H9 (cell line): ENCODE data around the gene ITPR2. TPM values are rescaled to one million over a fixed set of nuclear protein-coding genes. Genes with fewer than 3 reads are reported as not detected.

Experiments
- DNase-seq: peaks from one replicate; pipeline ENCODE4 v3.0.0-alpha.2; 2017
- H2AFZ ChIP-seq: one replicate; pipeline ENCODE4 v1.6.1; 2013; ENCODE audit warnings: mild to moderate bottlenecking, low read length, control low read depth, moderate library complexity
- H2AK5ac ChIP-seq: 2 replicates; pipeline ENCODE4 v1.6.1; 2013; ENCODE audit warnings: low read length, control low read depth, mixed read lengths; ENCODE audit not compliant: insufficient read length
- H2BK120ac ChIP-seq: one replicate; pipeline ENCODE4 v1.6.1; 2013; ENCODE audit warnings: low read depth, mild to moderate bottlenecking, low read length, control low read depth, inconsistent platforms; ENCODE audit not compliant: poor library complexity, severe bottlenecking
- H2BK12ac ChIP-seq: 2 replicates; pipeline ENCODE4 v1.6.1; 2013; ENCODE audit warnings: low read length, control low read depth, mixed read lengths, low read depth; ENCODE audit not compliant: insufficient read length
- H2BK15ac ChIP-seq: 2 replicates; pipeline ENCODE4 v1.6.1; 2013; ENCODE audit warnings: low read depth, low read length, control low read depth
- H2BK20ac ChIP-seq: one replicate; pipeline ENCODE4 v1.6.1; 2013; ENCODE audit warnings: low read depth, mild to moderate bottlenecking, low read length, control low read depth, inconsistent platforms; ENCODE audit not compliant: poor library complexity, severe bottlenecking
- H2BK5ac ChIP-seq: 2 replicates; pipeline ENCODE4 v1.6.1; 2013; ENCODE audit warnings: low read length, control low read depth, mixed read lengths; ENCODE audit not compliant: insufficient read length
- H3K14ac ChIP-seq: 2 replicates; pipeline ENCODE4 v1.6.1; 2013; ENCODE audit warnings: low read length, control low read depth; ENCODE audit not compliant: insufficient read depth
- H3K18ac ChIP-seq: 2 replicates; pipeline ENCODE4 v1.6.1; 2013; ENCODE audit warnings: low read depth, mild to moderate bottlenecking, mixed read lengths, low read length, control low read depth; ENCODE audit not compliant: insufficient read length
- H3K23ac ChIP-seq: 2 replicates; pipeline ENCODE4 v1.6.1; 2013; ENCODE audit warnings: low read length, control low read depth, mixed read lengths, low read depth; ENCODE audit not compliant: insufficient read length
- H3K23me2 ChIP-seq: 2 replicates; pipeline ENCODE4 v1.6.1; 2013; ENCODE audit warnings: low read depth, mild to moderate bottlenecking, mixed read lengths, low read length, control low read depth; ENCODE audit not compliant: insufficient read length, poor library complexity, severe bottlenecking
- H3K27ac ChIP-seq: 2 replicates; pipeline ENCODE4 v1.5.1; 2013; ENCODE audit warnings: low read length, control low read depth, mixed read lengths, low read depth; ENCODE audit not compliant: insufficient read length
- H3K27me3 ChIP-seq: 2 replicates; pipeline ENCODE4 v1.6.1; 2013; ENCODE audit warnings: low read length, control low read depth, inconsistent platforms; ENCODE audit not compliant: insufficient read depth
- H3K4ac ChIP-seq: 2 replicates; pipeline ENCODE4 v1.6.1; 2013; ENCODE audit warnings: low read depth, mild to moderate bottlenecking, control low read depth, inconsistent platforms, low read length, moderate library complexity
- H3K4me1 ChIP-seq: 2 replicates; pipeline ENCODE4 v1.6.1; 2013; ENCODE audit warnings: low read length, control low read depth, inconsistent platforms; ENCODE audit not compliant: insufficient read depth
- H3K4me2 ChIP-seq: 2 replicates; pipeline ENCODE4 v1.6.1; 2013; ENCODE audit warnings: low read length, control low read depth, mixed read lengths; ENCODE audit not compliant: insufficient read length, insufficient read depth
- H3K56ac ChIP-seq: 2 replicates; pipeline ENCODE4 v1.6.1; 2013; ENCODE audit warnings: low read depth, mild to moderate bottlenecking, mixed read lengths, low read length, control low read depth; ENCODE audit not compliant: insufficient read length
- H3K79me1 ChIP-seq: 2 replicates; pipeline ENCODE4 v1.6.1; 2013; ENCODE audit warnings: low read depth, mild to moderate bottlenecking, moderate library complexity, low read length, control low read depth, inconsistent platforms; ENCODE audit not compliant: insufficient read depth, poor library complexity, severe bottlenecking
- H3K79me2 ChIP-seq: 2 replicates; pipeline ENCODE4 v1.6.1; 2013; ENCODE audit warnings: low read length, control low read depth, inconsistent platforms; ENCODE audit not compliant: insufficient read depth
- H3K9ac ChIP-seq: 2 replicates; pipeline ENCODE4 v1.6.1; 2013; ENCODE audit warnings: low read length, control low read depth, mixed read lengths; ENCODE audit not compliant: insufficient read length; ENCODE audit errors: extremely low read depth
- H3K9me3 ChIP-seq: one replicate; pipeline ENCODE4 v1.6.1; 2013; ENCODE audit warnings: low read depth, low read length, inconsistent platforms; ENCODE audit not compliant: control insufficient read depth
- H3T11ph ChIP-seq: one replicate; pipeline ENCODE4 v1.6.1; 2013; ENCODE audit warnings: mild to moderate bottlenecking, low read length, control low read depth, inconsistent platforms
- H4K20me1 ChIP-seq: one replicate; pipeline ENCODE4 v1.6.1; 2013; ENCODE audit not compliant: control insufficient read depth, insufficient read length, insufficient read depth
- H4K5ac ChIP-seq: 2 replicates; pipeline ENCODE4 v1.6.1; 2013; ENCODE audit warnings: low read depth, mild to moderate bottlenecking, mixed read lengths, low read length, control low read depth; ENCODE audit not compliant: insufficient read length
- H4K8ac ChIP-seq: replicated peaks from 2 replicates; pipeline ENCODE4 v1.6.1; 2013; ENCODE audit warnings: low read length, control low read depth, mixed read lengths, low read depth; ENCODE audit not compliant: insufficient read length
- H4K91ac ChIP-seq: 2 replicates; pipeline ENCODE4 v1.6.1; 2013; ENCODE audit warnings: low read depth, mild to moderate bottlenecking, moderate library complexity, mixed read lengths, low read length, control low read depth; ENCODE audit not compliant: insufficient read length
- H3K27ac Mint-ChIP-seq, 3 experiments: 2 replicates in 2 of 3; 3 replicates in 1 of 3; pipeline ENCODE4 v1.8.0; 2020 to 2021; ENCODE audit warnings: mixed read lengths in 3 of 3, mild to moderate bottlenecking in 1 of 3, moderate library complexity in 1 of 3
- H3K27me3 Mint-ChIP-seq: 2 replicates; pipeline ENCODE4 v1.8.0; 2021; ENCODE audit warnings: low read depth, mild to moderate bottlenecking, moderate library complexity, mixed read lengths
- H3K36me3 Mint-ChIP-seq, 3 experiments: 2 replicates in 2 of 3; 3 replicates in 1 of 3; pipeline ENCODE4 v1.8.0; 2020 to 2021; ENCODE audit warnings: low read depth in 3 of 3, mixed read lengths in 3 of 3; ENCODE audit not compliant: insufficient read depth in 1 of 3
- H3K4me1 Mint-ChIP-seq, 2 experiments: 2 replicates each; pipeline ENCODE4 v1.8.0; 2020; ENCODE audit warnings: mixed read lengths in 2 of 2
- H3K4me3 Mint-ChIP-seq, 2 experiments: 2 replicates in 1 of 2; 3 replicates in 1 of 2; pipeline ENCODE4 v1.8.0; 2020 to 2021; ENCODE audit warnings: mild to moderate bottlenecking in 2 of 2, mixed read lengths in 2 of 2, moderate library complexity in 1 of 2
- H3K9me3 Mint-ChIP-seq, 2 experiments: 2 replicates in 1 of 2; 3 replicates in 1 of 2; pipeline ENCODE4 v1.8.0; 2020; ENCODE audit warnings: mild to moderate bottlenecking in 2 of 2, mixed read lengths in 2 of 2, moderate library complexity in 1 of 2
- CTCF ChIP-seq: fragments of 200-600 bp; sonication (generic); conservative IDR thresholded peaks from 3 replicates; pipeline ENCODE4 v1.8.0; 2021; ENCODE audit warnings: antibody characterized with exemption, mild to moderate bottlenecking
- total RNA-seq: library from RNA; stranded (reverse); gene quantifications from 2 replicates; pipeline ENCODE4 v1.2.1, GENCODE V29; 2021

The ITPR2 gene
- total RNA-seq, 1 experiment from 2014 or later: 14.8 TPM

GRCh38 chr12:26799741-26800140, 33.3 kb downstream of the ITPR2 start:
- no peak overlapping the region for H3K4me2 ChIP-seq

More at GRCh38 chr12:26799741-26800140, 33.3 kb downstream of the ITPR2 start:
- peaks cover 0 to 2% of the 10 kb centered on the region in 2 experiments; a peak in 1 of 4 replicates for H3K4me1 Mint-ChIP-seq
- Histone ChIP-seq H4K8ac (no peak overlapping the region), H3K4me1 (no peaks in the 10 kb centered on the region), H3K79me1 (no peaks in the 10 kb centered on the region), H3K18ac (no peak overlapping the region), H3K23me2 (no peaks in the 10 kb centered on the region), H3K27me3 (no peaks in the 10 kb centered on the region), H3K14ac (no peak overlapping the region), H3T11ph (no peak overlapping the region), H2BK120ac (no peak overlapping the region), H4K20me1 (no peaks in the 10 kb centered on the region), H2AK5ac (no peak overlapping the region), H3K56ac (no peak overlapping the region), H3K4ac (no peak overlapping the region), H2BK12ac (no peak overlapping the region), H2BK15ac (no peak overlapping the region), H4K5ac (no peak overlapping the region), H2BK5ac (no peak overlapping the region), H3K27ac (no peak overlapping the region), H3K9ac (no peak overlapping the region), H2AFZ (no peak overlapping the region), H4K91ac (no peak overlapping the region), H3K79me2 (peaks cover 4% of the 10 kb centered on the region; the same call in 1 of the 2 replicates), H2BK20ac (no peak overlapping the region), H3K9me3 (no peaks in the 10 kb centered on the region), H3K23ac (no peak overlapping the region)
- TF ChIP-seq CTCF: no peak
- peaks cover 0 to 4% (median 0%) of the 10 kb centered on the region in 3 experiments; a peak in 1 of 7 replicates for H3K36me3 Mint-ChIP-seq
- no peaks in the 10 kb centered on the region for H3K27me3 Mint-ChIP-seq
- no peak overlapping the region for H3K4me3 Mint-ChIP-seq
- DNase-seq: no peak
- H3K9me3 Mint-ChIP-seq: no peaks in the 10 kb centered on the region
- H3K27ac Mint-ChIP-seq: peak overlapping the region in 1 of 3 experiments; percentile 38; a peak in 1 of 7 replicates
